GM12891 (cell line): ENCODE data around the gene EIF3I.
A peak's percentile ranks its signal among the peaks of the same experiment; 100 is the strongest.

ENCODE experiments used
- DNase-seq: peaks from one replicate; pipeline ENCODE4 v3.0.0; 2011; ENCODE audit warnings: low spot score; ENCODE audit not compliant: insufficient read length
- FAIRE-seq: peaks from 2 replicates; lab custom pipeline; 2011; peaks lifted over from hg19 to GRCh38; lab: Jason Lieb, UNC
- PAX5 ChIP-seq: IDR thresholded peaks from 2 replicates; pipeline ENCODE4 v1.6.1; 2011; ENCODE audit warnings: low read length, moderate library complexity, mild to moderate bottlenecking; ENCODE audit not compliant: insufficient read depth, severe bottlenecking
- POLR2A ChIP-seq: IDR thresholded peaks from 2 replicates; pipeline ENCODE4 v1.6.1; 2011; ENCODE audit warnings: low read depth, low read length, control low read depth
- POLR2AphosphoS5 ChIP-seq: IDR thresholded peaks from 2 replicates; pipeline ENCODE4 v1.6.1; 2011; ENCODE audit warnings: low read depth, low read length, control low read depth
- POU2F2 ChIP-seq: IDR thresholded peaks from 2 replicates; pipeline ENCODE4 v1.6.1; 2011; ENCODE audit warnings: low read depth, mild to moderate bottlenecking, control low read depth, low read length, moderate library complexity
- SPI1 ChIP-seq: IDR thresholded peaks from 2 replicates; pipeline ENCODE4 v1.6.1; 2011; ENCODE audit warnings: low read depth, low read length, control low read depth
- TAF1 ChIP-seq: IDR thresholded peaks from 2 replicates; pipeline ENCODE4 v1.6.1; 2011; ENCODE audit warnings: low read depth, low read length, control low read depth

The EIF3I gene

GRCh38 chr1:32182060-32182459, 40.1 kb upstream of the EIF3I start:
- FAIRE-seq, result no peak
- TF ChIP-seq PAX5, result no peak
- TF ChIP-seq POLR2AphosphoS5, result no peak
- TF ChIP-seq SPI1, result no peak
- no peak for TF ChIP-seq TAF1
- no peak for TF ChIP-seq POLR2A
- TF ChIP-seq POU2F2, result no peak
- no peak for DNase-seq

- FAIRE-seq, result no peak
- no peak for TF ChIP-seq POLR2AphosphoS5
- no peak for TF ChIP-seq POU2F2
- TF ChIP-seq PAX5, result no peak
- no peak for TF ChIP-seq POLR2A
- no peak for TF ChIP-seq SPI1
- no peak for TF ChIP-seq TAF1
Measured at GRCh38 chr1:32184650-32185049, 37.6 kb upstream of the EIF3I start.

GRCh38 chr1:32186077-32186476, 36.1 kb upstream of the EIF3I start:
- TF ChIP-seq SPI1, result no peak
- no peak for TF ChIP-seq POLR2A
- TF ChIP-seq PAX5, result no peak
- no peak for TF ChIP-seq POU2F2
- TF ChIP-seq TAF1, result no peak
- TF ChIP-seq POLR2AphosphoS5, result no peak
- FAIRE-seq, result no peak
- DNase-seq, result no peak

More at GRCh38 chr1:32184650-32185049, 37.6 kb upstream of the EIF3I start:
- no peak for DNase-seq

- TF ChIP-seq PAX5 (no peak), POU2F2 (no peak), SPI1 (no peak), POLR2A (no peak), TAF1 (no peak), POLR2AphosphoS5 (no peak)
- FAIRE-seq, result no peak
- no peak for DNase-seq
Measured at GRCh38 chr1:32186491-32186890, 35.7 kb upstream of the EIF3I start.

GRCh38 chr1:32187850-32188249, 34.4 kb upstream of the EIF3I start:
- no peak for FAIRE-seq
- TF ChIP-seq POLR2A (no peak), POLR2AphosphoS5 (no peak), POU2F2 (no peak), PAX5 (no peak), TAF1 (no peak), SPI1 (no peak)
- DNase-seq, result no peak

GRCh38 chr1:32192220-32192948, 29.8 kb upstream of the EIF3I start:
- DNase-seq (no peak), FAIRE-seq (no peak)
- no peak for TF ChIP-seq POU2F2
- TF ChIP-seq SPI1, result no peak
- TF ChIP-seq PAX5, result no peak
- no peak for TF ChIP-seq POLR2AphosphoS5
- TF ChIP-seq POLR2A, result 0 out of 2 replicates have a peak, but pooled peaks have one; percentile 20

GRCh38 chr1:32194984-32195383, 27.2 kb upstream of the EIF3I start:
- no peak for FAIRE-seq
- no peak for TF ChIP-seq SPI1
- peak; percentile 73 for TF ChIP-seq POLR2AphosphoS5
- TF ChIP-seq PAX5, result no peak

GRCh38 chr1:32195531-32195930, 26.7 kb upstream of the EIF3I start:
- FAIRE-seq (no peak), DNase-seq (no peak)
- no peak for TF ChIP-seq POLR2AphosphoS5

More at GRCh38 chr1:32194984-32195383, 27.2 kb upstream of the EIF3I start:
- DNase-seq, result no peak

GRCh38 chr1:32195972-32196823, 26.0 kb upstream of the EIF3I start:
- FAIRE-seq (peak; percentile 5), DNase-seq (no peak)
- TF ChIP-seq POU2F2, result no peak

GRCh38 chr1:32197074-32197473, 25.1 kb upstream of the EIF3I start:
- no peak for FAIRE-seq
- no peak for TF ChIP-seq PAX5
- TF ChIP-seq POLR2AphosphoS5, result peak; percentile 56; the same call in 1 of the 2 replicates
- TF ChIP-seq SPI1, result no peak
- no peak for TF ChIP-seq TAF1
- TF ChIP-seq POU2F2, result no peak
- DNase-seq, result no peak
